Common myeloid progenitor, CD34-positive (primary cell): ENCODE measurements around the gene OGA.

Experiments used
- CTCF ChIA-PET: fragments of 350-600 bp; sonication (Branson Sonifier 250); formaldehyde crosslinking; loops from one replicate; lab custom pipeline; 2021; ENCODE audit warnings: antibody characterized with exemption; lab: Charles Lee
- POLR2A ChIA-PET: fragments of 350-600 bp; sonication (Branson Sonifier 250); formaldehyde crosslinking; loops from one replicate; lab custom pipeline; 2021; ENCODE audit warnings: antibody characterized with exemption; lab: Charles Lee
- DNase-seq, 3 donors: peaks; one replicate each; pipeline versions ENCODE4 v3.0.0 to v3.0.0-alpha.2; 2013
- H3K27ac ChIP-seq, 2 experiments: 1 replicate in 1 of 2; 2 replicates in 1 of 2; pipeline ENCODE4 v1.7.0; 2013; ENCODE audit warnings: inconsistent platforms in 2 of 2, low read length in 2 of 2, mild to moderate bottlenecking in 2 of 2, low read depth in 1 of 2, moderate library complexity in 1 of 2; ENCODE audit not compliant: severe bottlenecking in 2 of 2, insufficient read depth in 1 of 2, poor library complexity in 1 of 2
- H3K27me3 ChIP-seq, 5 experiments: replicated peaks in 2 of 5; 1 replicate in 3 of 5; 2 replicates in 2 of 5; pipeline versions ENCODE4 v1.6.1 to v1.7.0; 2013; ENCODE audit warnings: low read length in 4 of 5, mild to moderate bottlenecking in 2 of 5, moderate library complexity in 2 of 5, inconsistent platforms in 1 of 5; ENCODE audit not compliant: insufficient read depth in 5 of 5, control insufficient read depth in 4 of 5
- H3K36me3 ChIP-seq, 4 experiments: 1 replicate in 2 of 4; 2 replicates in 2 of 4; pipeline versions ENCODE4 v1.6.1 to v1.7.0; 2013; ENCODE audit warnings: low read length in 3 of 4, control low read depth in 1 of 4, mild to moderate bottlenecking in 1 of 4; ENCODE audit not compliant: control insufficient read depth in 4 of 4, insufficient read depth in 4 of 4
- H3K4me1 ChIP-seq, 4 experiments: 1 replicate in 3 of 4; 2 replicates in 1 of 4; pipeline versions ENCODE4 v1.6.1 to v1.7.1; 2013; ENCODE audit warnings: low read length in 3 of 4, mild to moderate bottlenecking in 3 of 4, control low read depth in 1 of 4, inconsistent platforms in 1 of 4, moderate library complexity in 1 of 4; ENCODE audit not compliant: control insufficient read depth in 4 of 4, insufficient read depth in 4 of 4; ENCODE audit errors: control extremely low read depth in 1 of 4
- H3K4me3 ChIP-seq, 7 experiments: 1 replicate in 4 of 7; 2 replicates in 3 of 7; pipeline versions ENCODE4 v1.5.1 to v1.7.0; 2013; ENCODE audit warnings: mild to moderate bottlenecking in 7 of 7, low read length in 6 of 7, moderate library complexity in 6 of 7, inconsistent platforms in 2 of 7, low read depth in 2 of 7, control low read depth in 1 of 7; ENCODE audit not compliant: insufficient read depth in 4 of 7, control insufficient read depth in 1 of 7; ENCODE audit errors: extremely low read depth in 1 of 7
- H3K9me3 ChIP-seq, 5 experiments: 1 replicate in 4 of 5; 2 replicates in 1 of 5; pipeline versions ENCODE4 v1.6.1 to v1.7.1; 2013; ENCODE audit warnings: low read length in 4 of 5, mild to moderate bottlenecking in 2 of 5, inconsistent platforms in 1 of 5, low read depth in 1 of 5, moderate library complexity in 1 of 5; ENCODE audit not compliant: control insufficient read depth in 4 of 5, insufficient read depth in 2 of 5; ENCODE audit errors: control extremely low read depth in 1 of 5
- WGBS: methylation state at CpG from one replicate; pipeline ENCODE4 v1.1.5; 2013; ENCODE audit not compliant: insufficient coverage; 5-methylcytosine and 5-hydroxymethylcytosine counted together

Gene OGA

DNA sequence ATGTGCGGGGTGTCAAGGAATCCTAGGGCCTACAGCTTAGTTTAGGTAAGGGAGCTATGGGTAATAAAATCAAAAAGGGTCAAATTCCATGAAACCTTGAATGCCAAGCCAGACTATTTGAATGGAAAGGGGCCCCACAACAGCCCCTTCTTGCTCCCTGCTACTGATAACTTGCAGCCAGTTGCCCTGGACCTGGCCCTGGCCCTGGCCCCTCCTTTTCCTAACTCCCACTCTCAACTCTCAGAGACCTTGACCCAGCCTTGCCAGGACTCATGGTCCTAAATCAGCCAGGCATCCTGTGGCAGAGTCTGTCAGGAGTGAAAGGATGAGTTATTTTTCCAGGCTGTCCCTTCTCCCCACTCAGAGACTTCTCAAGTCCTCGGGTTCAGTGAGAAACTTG, 19.5 kb upstream of the OGA start:
- ChIA-PET CTCF (interaction anchor here (0.6 to 8.3 kb wide), 10 partner anchors 11 to 246 kb away, joined by 3 to 89 read pairs (median 7); no protein-coding TSS in a partner anchor), POLR2A (no interaction called here)
- no peak overlapping the region for H3K4me3 ChIP-seq
- no peak overlapping the region for H3K27ac ChIP-seq
- H3K9me3 ChIP-seq: no peaks in the 10 kb centered on the region
- WGBS: 100% methylated on average over 2 of the region's 2 CpGs
- H3K27me3 ChIP-seq: peaks cover 0 to 16% (median 2%) of the 10 kb centered on the region in 5 experiments
- H3K4me1 ChIP-seq: peaks cover 4 to 50% (median 43%) of the 10 kb centered on the region in 4 experiments
- H3K36me3 ChIP-seq: no peaks in the 10 kb centered on the region
- no peak for DNase-seq

DNA sequence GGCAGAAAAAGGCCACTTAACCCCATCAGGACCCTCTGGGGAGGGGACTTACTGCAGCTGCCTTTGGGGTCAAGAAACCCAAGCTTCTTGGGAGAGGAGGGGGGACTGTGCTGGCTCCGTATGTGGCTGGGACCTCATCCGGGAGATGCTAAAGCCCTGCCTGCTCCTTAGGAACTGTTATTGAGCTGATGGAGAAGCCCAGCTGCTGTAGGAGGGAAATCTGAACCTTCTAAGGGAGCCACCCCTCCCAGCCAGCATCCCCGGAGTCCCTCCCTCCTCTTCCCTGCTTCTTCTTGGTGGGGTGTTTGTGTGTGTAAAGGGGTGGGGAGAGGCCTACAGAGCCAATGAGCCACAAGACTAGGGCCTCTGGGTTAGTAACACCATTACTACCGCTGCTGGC, 17.1 kb upstream of the OGA start:
- Histone ChIP-seq H3K36me3 (no peaks in the 10 kb centered on the region), H3K4me1 (peaks cover 4 to 59% (median 50%) of the 10 kb centered on the region in 4 experiments), H3K4me3 (no peak overlapping the region), H3K27me3 (peaks cover 0 to 4% (median 0%) of the 10 kb centered on the region in 5 experiments), H3K9me3 (no peaks in the 10 kb centered on the region), H3K27ac (no peak overlapping the region)
- CTCF ChIA-PET: interaction anchor here (0.7 to 8.3 kb wide), 8 partner anchors 8 to 238 kb away, joined by 3 to 89 read pairs (median 5); no protein-coding TSS in a partner anchor
- DNase-seq: no peak
- POLR2A ChIA-PET: no interaction called here
- 93% methylated on average over 2 of the region's 4 CpGs for WGBS

DNA sequence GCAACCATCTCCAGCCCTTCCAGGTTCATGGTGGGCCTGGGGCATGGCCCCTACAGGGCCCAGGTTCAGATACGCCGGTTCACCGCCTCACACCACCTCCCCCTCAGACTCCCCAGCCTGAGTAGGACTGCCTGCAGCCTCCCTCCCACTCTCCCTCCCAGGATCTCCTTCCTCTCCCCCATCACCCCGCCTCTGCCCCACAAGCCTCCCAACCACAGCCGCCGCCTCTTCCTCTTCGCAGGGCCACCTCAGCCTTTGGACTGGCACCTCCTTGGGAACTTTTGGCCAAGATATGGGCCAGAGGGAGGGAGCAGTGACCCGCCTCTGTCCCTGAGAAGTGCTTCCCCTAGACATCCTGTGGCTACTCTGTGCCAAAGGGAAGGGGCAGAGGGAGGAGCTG, 16.1 kb upstream of the OGA start:
- DNase-seq: peak; percentile 32 to 51 (median 48)
- Histone ChIP-seq H3K36me3 (no peaks in the 10 kb centered on the region), H3K9me3 (no peaks in the 10 kb centered on the region), H3K4me1 (peaks cover 4 to 58% (median 48%) of the 10 kb centered on the region in 4 experiments), H3K4me3 (peak overlapping the region in 4 of 7 experiments; percentile 5 to 33 (median 16)), H3K27me3 (peaks cover 0 to 2% (median 0%) of the 10 kb centered on the region in 5 experiments), H3K27ac (no peak overlapping the region)
- 5% methylated on average over 4 of the region's 8 CpGs for WGBS
- ChIA-PET CTCF (interaction anchor here (0.9 to 8.3 kb wide), 5 partner anchors 13 to 175 kb away, joined by 3 to 89 read pairs (median 5); no protein-coding TSS in a partner anchor), POLR2A (no interaction called here)

DNA sequence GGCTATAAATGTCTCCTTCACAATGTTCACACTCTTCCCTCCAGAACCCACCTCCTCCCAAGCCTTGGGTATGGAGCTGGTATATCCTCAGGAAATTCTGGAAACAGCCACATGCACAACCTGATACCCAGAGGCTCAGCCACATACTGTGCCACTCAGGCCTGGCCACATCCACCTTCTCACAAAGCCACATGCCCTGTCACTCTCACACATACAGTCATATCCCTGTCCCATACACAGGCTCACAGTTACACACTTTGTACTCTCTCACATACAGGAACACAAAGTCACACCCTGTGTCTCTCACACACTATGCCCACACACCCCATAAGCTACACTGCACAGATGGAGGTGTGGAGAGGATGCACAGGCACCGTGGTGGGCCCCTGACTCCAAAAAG, 15.2 kb upstream of the OGA start:
- Histone ChIP-seq H3K9me3 (no peaks in the 10 kb centered on the region), H3K4me3 (no peak overlapping the region), H3K36me3 (peaks cover 0 to 2% (median 0%) of the 10 kb centered on the region in 4 experiments), H3K27me3 (peaks cover 0 to 2% (median 0%) of the 10 kb centered on the region in 5 experiments), H3K4me1 (peaks cover 4 to 61% (median 53%) of the 10 kb centered on the region in 4 experiments), H3K27ac (no peak overlapping the region)
- CTCF ChIA-PET: interaction anchor here (1.0 to 1.6 kb wide), 3 partner anchors 15 to 176 kb away, joined by 3 read pairs; no protein-coding TSS in a partner anchor
- 86% methylated on average over 1 of the region's 1 CpG for WGBS
- no peak for DNase-seq
- POLR2A ChIA-PET: no interaction called here

DNA sequence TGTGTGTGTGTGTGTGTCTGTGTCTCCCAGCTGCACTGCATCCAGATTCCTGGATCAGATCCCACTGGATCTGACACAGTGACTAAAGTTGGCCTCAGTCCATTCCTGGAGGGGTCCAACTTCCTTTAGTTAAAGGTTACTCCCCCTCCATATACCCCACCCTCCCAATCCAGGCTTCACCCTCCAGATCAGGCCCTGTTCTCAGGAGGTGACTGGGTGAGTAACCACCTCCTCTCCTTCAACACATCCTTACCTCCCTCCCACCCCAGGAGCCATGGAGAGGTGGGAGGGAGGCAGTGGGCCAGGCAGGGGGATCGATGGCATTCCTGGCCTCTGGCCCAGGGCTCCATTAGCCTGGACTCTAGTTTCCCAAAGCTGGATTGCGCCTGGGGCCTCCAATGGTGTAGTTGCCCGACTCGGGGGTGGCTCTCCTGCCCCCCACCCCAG, 14.1 kb upstream of the OGA start:
- no peak overlapping the region for H3K4me3 ChIP-seq
- 90% methylated on average over 3 of the region's 4 CpGs for WGBS
- H3K9me3 ChIP-seq: no peaks in the 10 kb centered on the region
- POLR2A ChIA-PET: no interaction called here
- no peak for DNase-seq
- peaks cover 0 to 2% (median 0%) of the 10 kb centered on the region in 4 experiments for H3K36me3 ChIP-seq
- H3K27ac ChIP-seq: no peak overlapping the region
- CTCF ChIA-PET: interaction anchor here (0.9 to 4.2 kb wide), 2 partner anchors 9 to 14 kb away, joined by 3 to 18 read pairs; partner anchors contain the start of gene OGA
- peaks cover 4 to 61% (median 53%) of the 10 kb centered on the region in 4 experiments for H3K4me1 ChIP-seq
- H3K27me3 ChIP-seq: no peaks in the 10 kb centered on the region

DNA sequence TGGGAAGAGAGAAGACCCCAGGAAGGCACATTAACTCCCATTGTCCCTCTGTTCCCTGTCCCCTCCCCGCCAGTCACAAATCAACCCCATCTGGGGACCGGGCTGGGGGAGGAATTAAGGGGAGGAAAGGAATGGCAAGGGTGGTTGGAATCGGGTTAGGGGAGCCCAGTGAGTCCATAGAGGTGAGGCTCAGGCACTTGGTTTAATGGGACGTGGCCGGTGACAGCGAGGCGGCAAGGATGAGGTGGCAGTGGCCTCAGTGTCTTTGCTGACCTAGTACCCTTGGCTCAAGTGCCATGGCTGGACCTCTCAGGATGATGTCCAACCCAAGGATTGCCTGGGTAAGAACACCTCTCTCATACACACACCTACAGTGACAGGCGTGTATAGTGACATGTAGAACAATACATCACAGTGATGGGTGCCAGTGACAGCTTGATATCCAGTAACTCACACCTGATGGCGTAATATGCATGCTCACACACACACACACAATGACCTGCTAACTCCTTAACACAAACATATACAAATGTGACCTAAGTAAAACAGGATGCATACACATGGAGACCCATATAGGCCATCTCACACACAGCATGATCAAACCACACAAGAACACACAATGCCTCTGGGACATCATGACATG, 13.0 kb upstream of the OGA start:
- Histone ChIP-seq H3K27me3 (no peaks in the 10 kb centered on the region), H3K9me3 (no peaks in the 10 kb centered on the region), H3K36me3 (peaks cover 0 to 4% (median under 1%) of the 10 kb centered on the region in 4 experiments), H3K4me1 (peaks cover 4 to 64% (median 54%) of the 10 kb centered on the region in 4 experiments), H3K27ac (peak overlapping the region; percentile 43 to 77), H3K4me3 (peak overlapping the region in 6 of 7 experiments; percentile 25 to 79 (median 69))
- 65% methylated on average over 5 of the region's 9 CpGs for WGBS
- POLR2A ChIA-PET: interaction anchor here (0.6 to 1.3 kb wide), 3 partner anchors 10 to 103 kb away, joined by 3 to 4 read pairs (median 3); no protein-coding TSS in a partner anchor
- CTCF ChIA-PET: interaction anchor here (4.2 kb wide), 1 partner anchor 10 kb away, joined by 18 read pairs; no protein-coding TSS in a partner anchor
- no peak for DNase-seq
